PC-3 (cell line): ENCODE data around the gene AKAP13. TPM values are rescaled to one million over a fixed set of nuclear protein-coding genes. Genes with fewer than 3 reads are reported as not detected.

ENCODE experiments used
- ATAC-seq: fragments of 200-7000 bp; cut with Tn5 transposase; 2 replicates; pipeline ENCODE4 v1.9.1; 2020; ENCODE audit warnings: mild to moderate bottlenecking, moderate library complexity
- BruUV-seq: library from RNA; stranded (reverse); fragments of 400-500 nt; replicated peaks from 2 replicates; lab custom pipeline; 2021; lab: Mats Ljungman, UMichigan
- CTCF ChIA-PET: fragments of 300-600 bp; sonication (Branson Sonifier 250); formaldehyde crosslinking; loops from one replicate; lab custom pipeline; 2022; ENCODE audit warnings: antibody characterized with exemption; lab: Charles Lee
- POLR2A ChIA-PET: fragments of 300-600 bp; sonication (Branson Sonifier 250); formaldehyde crosslinking; loops from one replicate; lab custom pipeline; 2022; ENCODE audit warnings: antibody characterized with exemption; ENCODE audit not compliant: unreplicated experiment; lab: Charles Lee
- DNase-seq: peaks from one replicate; pipeline ENCODE4 v3.0.0-alpha.2; 2015
- H2AFZ ChIP-seq: fragments of 300-600 bp; sonication (generic); 2 replicates; pipeline ENCODE4 v1.6.0; 2016; ENCODE audit warnings: antibody characterized with exemption, low read length
- H3F3A ChIP-seq: fragments of 300-600 bp; sonication (generic); one replicate; pipeline ENCODE4 v1.6.0; 2017; ENCODE audit warnings: antibody characterized with exemption, low read length, control low read depth, mild to moderate bottlenecking; ENCODE audit not compliant: unreplicated experiment
- H3K27ac ChIP-seq: fragments of 300-600 bp; sonication (generic); 2 replicates; pipeline ENCODE4 v1.5.1; 2016; ENCODE audit warnings: mild to moderate bottlenecking, low read length
- H3K27me3 ChIP-seq: fragments of 300-600 bp; sonication (generic); 2 replicates; pipeline ENCODE4 v1.6.1; 2016; ENCODE audit warnings: low read length, mixed read lengths
- H3K36me3 ChIP-seq: fragments of 300-600 bp; sonication (generic); 2 replicates; pipeline ENCODE4 v1.6.1; 2016; ENCODE audit warnings: low read depth, mixed run types, low read length, mixed read lengths
- H3K4me1 ChIP-seq: fragments of 300-600 bp; sonication (generic); 2 replicates; pipeline ENCODE4 v1.5.1; 2016; ENCODE audit warnings: low read length; ENCODE audit not compliant: insufficient read depth
- H3K4me2 ChIP-seq: fragments of 300-600 bp; sonication (generic); 2 replicates; pipeline ENCODE4 v1.6.0; 2016; ENCODE audit warnings: low read length
- H3K4me3 ChIP-seq: fragments of 300-600 bp; sonication (generic); 2 replicates; pipeline ENCODE4 v1.5.1; 2016; ENCODE audit warnings: mild to moderate bottlenecking, low read length, mixed read lengths
- H3K79me2 ChIP-seq: fragments of 300-600 bp; sonication (generic); 2 replicates; pipeline ENCODE4 v1.6.1; 2017; ENCODE audit warnings: low read length, mixed read lengths
- H3K9ac ChIP-seq: fragments of 300-600 bp; sonication (generic); 2 replicates; pipeline ENCODE4 v1.6.0; 2016; ENCODE audit warnings: mild to moderate bottlenecking, low read length
- H3K9me2 ChIP-seq: fragments of 300-600 bp; sonication (generic); replicated peaks from 2 replicates; pipeline ENCODE4 v1.6.1; 2016; ENCODE audit warnings: mixed run types, low read length, mixed read lengths
- H3K9me3 ChIP-seq: fragments of 300-600 bp; sonication (generic); 2 replicates; pipeline ENCODE4 v1.6.1; 2016; ENCODE audit warnings: low read length, mixed read lengths
- H4K20me1 ChIP-seq: fragments of 300-600 bp; sonication (generic); 2 replicates; pipeline ENCODE4 v1.6.1; 2016; ENCODE audit warnings: low read length, mixed read lengths
- CTCF ChIP-seq: fragments of 300-600 bp; sonication (generic); conservative IDR thresholded peaks from 2 replicates; pipeline ENCODE4 v1.5.1; 2017; ENCODE audit warnings: antibody characterized with exemption, low read depth, mild to moderate bottlenecking, low read length
- EZH2 ChIP-seq: fragments of 300-600 bp; sonication (generic); IDR thresholded peaks from one replicate; pipeline ENCODE4 v1.6.1; 2017; ENCODE audit warnings: antibody characterized with exemption, mild to moderate bottlenecking, low read length; ENCODE audit not compliant: unreplicated experiment
- EZH2phosphoT487 ChIP-seq: fragments of 300-600 bp; sonication (generic); IDR thresholded peaks from 2 replicates; pipeline ENCODE4 v1.6.1; 2018; ENCODE audit warnings: mild to moderate bottlenecking, antibody characterized with exemption, low read length, borderline replicate concordance
- intact Hi-C: fragments of 100-400 bp; cut with micrococcal nuclease; formaldehyde crosslinking; loops from 2 replicates; pipeline ENCODE4 v1.9.0; 2023
- total RNA-seq: library from RNA; depleted of rRNA; stranded (reverse); fragments of >200 nt; gene quantifications from 2 replicates; pipeline ENCODE4 v1.2.3, GENCODE V29; 2014

AKAP13 gene
- total RNA-seq, 1 experiment from 2014 or later = 36.8 TPM

GRCh38 chr15:85579957-85580694 is 199.7 kb downstream of the AKAP13 start:
- no peak overlapping the region for H3K9ac ChIP-seq
- peaks cover 38% of the 10 kb centered on the region for H3K4me1 ChIP-seq
- peaks cover 42% of the 10 kb centered on the region for H3K79me2 ChIP-seq
- no peaks in the 10 kb centered on the region for H3K9me3 ChIP-seq
- POLR2A ChIA-PET = no interaction called here
- CTCF ChIA-PET = no interaction called here
- no peaks in the 10 kb centered on the region for H3F3A ChIP-seq
- no peak overlapping the region for H3K4me3 ChIP-seq
- ATAC-seq (no peak), DNase-seq (no peak)
- H3K9me2 ChIP-seq = no peaks in the 10 kb centered on the region
- TF ChIP-seq EZH2phosphoT487 (no peak), EZH2 (no peak), CTCF (peak; percentile 21; the same call in 1 of the 2 replicates)
- H3K36me3 ChIP-seq = 0 out of 2 replicates have a peak, but pooled peaks cover 11% of the 10 kb centered on the region
- no TSS peak for BruUV-seq
- no peaks in the 10 kb centered on the region for H3K27me3 ChIP-seq
- H3K27ac ChIP-seq = no peak overlapping the region
- intact Hi-C loops = loop anchor here (10.0 kb wide), 1 partner anchor 165 kb away; no protein-coding TSS in a partner anchor
- H3K4me2 ChIP-seq = no peak overlapping the region
- H2AFZ ChIP-seq = no peak overlapping the region
- H4K20me1 ChIP-seq = no peaks in the 10 kb centered on the region

GRCh38 chr15:85580879-85581278 is 200.5 kb downstream of the AKAP13 start:
- CTCF ChIA-PET = no interaction called here

More at GRCh38 chr15:85580879-85581278, 200.5 kb downstream of the AKAP13 start:
- peaks cover 38% of the 10 kb centered on the region for H3K4me1 ChIP-seq
- no TSS peak for BruUV-seq
- H2AFZ ChIP-seq = no peak overlapping the region
- 0 out of 2 replicates have a peak, but pooled peaks cover 10% of the 10 kb centered on the region for H3K36me3 ChIP-seq
- no peaks in the 10 kb centered on the region for H3K9me2 ChIP-seq
- DNase-seq (no peak), ATAC-seq (no peak)
- H3K4me3 ChIP-seq = no peak overlapping the region
- POLR2A ChIA-PET = no interaction called here
- no peaks in the 10 kb centered on the region for H3K9me3 ChIP-seq
- TF ChIP-seq EZH2phosphoT487 (no peak), EZH2 (no peak), CTCF (no peak)
- H3K27ac ChIP-seq = no peak overlapping the region
- H3K79me2 ChIP-seq = peaks cover 50% of the 10 kb centered on the region
- H3K27me3 ChIP-seq = no peaks in the 10 kb centered on the region
- no peaks in the 10 kb centered on the region for H4K20me1 ChIP-seq
- no peak overlapping the region for H3K4me2 ChIP-seq
- intact Hi-C loops = loop anchor here (10.0 kb wide), 1 partner anchor 166 kb away; no protein-coding TSS in a partner anchor
- no peak overlapping the region for H3K9ac ChIP-seq
- H3F3A ChIP-seq = no peaks in the 10 kb centered on the region
